WTC11 (cell line): ENCODE results near the gene UNKL. TPM values are rescaled to one million over a fixed set of nuclear protein-coding genes. Genes with fewer than 3 reads are reported as not detected.

Experiments used
- ATAC-seq: fragments of 200-7000 bp; cut with Tn5 transposase; 2 replicates; pipeline ENCODE4 v1.10.0; 2021; ENCODE audit warnings: mild to moderate bottlenecking, moderate library complexity
- CTCF ChIA-PET: fragments of 300-600 bp; sonication (Branson Sonifier 250); formaldehyde crosslinking; loops from one replicate; lab custom pipeline; 2021; ENCODE audit warnings: antibody characterized with exemption; lab: Charles Lee
- POLR2A ChIA-PET: fragments of 350-600 bp; sonication (Branson Sonifier 250); formaldehyde crosslinking; loops from one replicate; lab custom pipeline; 2021; ENCODE audit warnings: antibody characterized with exemption; lab: Charles Lee
- DNase-seq: peaks from one replicate; pipeline ENCODE4 v3.0.0; 2021; ENCODE audit warnings: low spot score
- H3K27ac Mint-ChIP-seq: 2 replicates; pipeline ENCODE4 v1.8.0; 2021; ENCODE audit warnings: mixed read lengths
- H3K27me3 Mint-ChIP-seq: 2 replicates; pipeline ENCODE4 v1.8.0; 2021; ENCODE audit warnings: low read depth, mild to moderate bottlenecking, moderate library complexity, mixed read lengths
- H3K36me3 Mint-ChIP-seq: 2 replicates; pipeline ENCODE4 v1.8.0; 2021; ENCODE audit warnings: mixed read lengths
- H3K4me1 Mint-ChIP-seq: 2 replicates; pipeline ENCODE4 v1.8.0; 2022; ENCODE audit warnings: mixed read lengths
- H3K4me3 Mint-ChIP-seq: 2 replicates; pipeline ENCODE4 v1.8.0; 2021; ENCODE audit warnings: mild to moderate bottlenecking, moderate library complexity, mixed read lengths
- H3K9me3 Mint-ChIP-seq: 2 replicates; pipeline ENCODE4 v1.8.0; 2021; ENCODE audit warnings: mixed read lengths
- E2F1 ChIP-seq: sonication (generic); formaldehyde crosslinking; IDR thresholded peaks from 2 replicates; pipeline ENCODE4 v1.8.0; 2022; ENCODE audit warnings: mild to moderate bottlenecking, missing genetic modification reagents
- ELF4 ChIP-seq: sonication (generic); formaldehyde crosslinking; IDR thresholded peaks from 2 replicates; pipeline ENCODE4 v1.8.1; 2022; ENCODE audit warnings: low read depth, mild to moderate bottlenecking, moderate library complexity, missing genetic modification reagents
- FOXJ3 ChIP-seq: sonication (generic); formaldehyde crosslinking; IDR thresholded peaks from 2 replicates; pipeline ENCODE4 v1.9.0; 2021; ENCODE audit warnings: missing genetic modification reagents, mild to moderate bottlenecking, borderline replicate concordance
- FOXK1 ChIP-seq: sonication (generic); formaldehyde crosslinking; IDR thresholded peaks from 2 replicates; pipeline ENCODE4 v1.8.0; 2022; ENCODE audit warnings: mild to moderate bottlenecking, moderate library complexity, missing genetic modification reagents
- GABPB1 ChIP-seq: sonication (generic); formaldehyde crosslinking; IDR thresholded peaks from 2 replicates; pipeline ENCODE4 v1.8.1; 2023; ENCODE audit warnings: mild to moderate bottlenecking, missing genetic modification reagents
- HMGA2 ChIP-seq: fragments of 250-450 bp; sonication (Bioruptor Pico); IDR thresholded peaks from 2 replicates; pipeline ENCODE4 v1.4.0; 2021; ENCODE audit warnings: mild to moderate bottlenecking, moderate library complexity
- JAZF1 ChIP-seq: fragments of 250-450 bp; sonication (Bioruptor Pico); IDR thresholded peaks from 2 replicates; pipeline ENCODE4 v1.9.0; 2021; ENCODE audit warnings: moderate library complexity, mild to moderate bottlenecking, inconsistent platforms
- MAX ChIP-seq: sonication (generic); formaldehyde crosslinking; IDR thresholded peaks from 2 replicates; pipeline ENCODE4 v1.8.0; 2022; ENCODE audit warnings: mild to moderate bottlenecking, missing genetic modification reagents
- MXD4 ChIP-seq: fragments of 250-450 bp; sonication (Bioruptor Pico); IDR thresholded peaks from 2 replicates; pipeline ENCODE4 v1.8.0; 2021; ENCODE audit warnings: mild to moderate bottlenecking, moderate library complexity, borderline replicate concordance
- MYBL2 ChIP-seq: sonication (generic); formaldehyde crosslinking; IDR thresholded peaks from 2 replicates; pipeline ENCODE4 v1.8.1; 2023; ENCODE audit warnings: mild to moderate bottlenecking, moderate library complexity, missing genetic modification reagents
- NFATC4 ChIP-seq: fragments of 250-450 bp; sonication (Bioruptor Pico); IDR thresholded peaks from 2 replicates; pipeline ENCODE4 v1.9.0; 2021; ENCODE audit warnings: mild to moderate bottlenecking
- NFE2L1 ChIP-seq: sonication (generic); formaldehyde crosslinking; IDR thresholded peaks from 2 replicates; pipeline ENCODE4 v1.8.1; 2023; ENCODE audit warnings: missing genetic modification reagents
- NFYB ChIP-seq: sonication (generic); formaldehyde crosslinking; conservative IDR thresholded peaks from 2 replicates; pipeline ENCODE4 v1.8.0; 2022; ENCODE audit warnings: low read depth, missing genetic modification reagents
- PREB ChIP-seq: sonication (generic); formaldehyde crosslinking; IDR thresholded peaks from 2 replicates; pipeline ENCODE4 v1.8.1; 2022; ENCODE audit warnings: mild to moderate bottlenecking, missing genetic modification reagents, moderate library complexity, borderline replicate concordance
- SMAD3 ChIP-seq: sonication (generic); formaldehyde crosslinking; IDR thresholded peaks from 2 replicates; pipeline ENCODE4 v1.8.0; 2022; ENCODE audit warnings: missing genetic modification reagents, mild to moderate bottlenecking, borderline replicate concordance
- SOX15 ChIP-seq: fragments of 250-450 bp; sonication (Bioruptor Pico); IDR thresholded peaks from 2 replicates; pipeline ENCODE4 v1.9.0; 2021; ENCODE audit warnings: mild to moderate bottlenecking
- SP1 ChIP-seq: sonication (generic); formaldehyde crosslinking; conservative IDR thresholded peaks from 2 replicates; pipeline ENCODE4 v1.8.1; 2022; ENCODE audit warnings: missing genetic modification reagents
- STAT6 ChIP-seq: sonication (generic); formaldehyde crosslinking; conservative IDR thresholded peaks from 2 replicates; pipeline ENCODE4 v1.8.1; 2023; ENCODE audit warnings: mild to moderate bottlenecking, low read depth, missing genetic modification reagents, moderate library complexity
- TP53 ChIP-seq: sonication (generic); formaldehyde crosslinking; IDR thresholded peaks from 2 replicates; pipeline ENCODE4 v1.8.1; 2023; ENCODE audit warnings: mild to moderate bottlenecking, missing genetic modification reagents
- ZNF317 ChIP-seq: sonication (generic); formaldehyde crosslinking; IDR thresholded peaks from 2 replicates; pipeline ENCODE4 v1.8.1; 2023; ENCODE audit warnings: low read depth, mild to moderate bottlenecking, moderate library complexity, missing genetic modification reagents, borderline replicate concordance
- ZSCAN18 ChIP-seq: fragments of 250-450 bp; sonication (Bioruptor Pico); IDR thresholded peaks from 2 replicates; pipeline ENCODE4 v2.1.2; 2022; ENCODE audit warnings: mild to moderate bottlenecking, moderate library complexity
- total RNA-seq: library from RNA; stranded (reverse); gene quantifications from 3 replicates; pipeline ENCODE4 v1.2.3, GENCODE V29; 2021
- TF ChIP-seq, protein P1 (sequence below): sonication (generic); formaldehyde crosslinking; IDR thresholded peaks from 2 replicates; pipeline ENCODE4 v1.8.1; 2023; ENCODE audit warnings: mild to moderate bottlenecking, missing genetic modification reagents, moderate library complexity
- TF ChIP-seq, protein P2 (sequence below): sonication (generic); formaldehyde crosslinking; IDR thresholded peaks from 2 replicates; pipeline ENCODE4 v1.8.1; 2022; ENCODE audit warnings: missing genetic modification reagents, borderline replicate concordance

The UNKL gene
- total RNA-seq, 1 experiment from 2014 or later, result 53.3 TPM

DNA sequence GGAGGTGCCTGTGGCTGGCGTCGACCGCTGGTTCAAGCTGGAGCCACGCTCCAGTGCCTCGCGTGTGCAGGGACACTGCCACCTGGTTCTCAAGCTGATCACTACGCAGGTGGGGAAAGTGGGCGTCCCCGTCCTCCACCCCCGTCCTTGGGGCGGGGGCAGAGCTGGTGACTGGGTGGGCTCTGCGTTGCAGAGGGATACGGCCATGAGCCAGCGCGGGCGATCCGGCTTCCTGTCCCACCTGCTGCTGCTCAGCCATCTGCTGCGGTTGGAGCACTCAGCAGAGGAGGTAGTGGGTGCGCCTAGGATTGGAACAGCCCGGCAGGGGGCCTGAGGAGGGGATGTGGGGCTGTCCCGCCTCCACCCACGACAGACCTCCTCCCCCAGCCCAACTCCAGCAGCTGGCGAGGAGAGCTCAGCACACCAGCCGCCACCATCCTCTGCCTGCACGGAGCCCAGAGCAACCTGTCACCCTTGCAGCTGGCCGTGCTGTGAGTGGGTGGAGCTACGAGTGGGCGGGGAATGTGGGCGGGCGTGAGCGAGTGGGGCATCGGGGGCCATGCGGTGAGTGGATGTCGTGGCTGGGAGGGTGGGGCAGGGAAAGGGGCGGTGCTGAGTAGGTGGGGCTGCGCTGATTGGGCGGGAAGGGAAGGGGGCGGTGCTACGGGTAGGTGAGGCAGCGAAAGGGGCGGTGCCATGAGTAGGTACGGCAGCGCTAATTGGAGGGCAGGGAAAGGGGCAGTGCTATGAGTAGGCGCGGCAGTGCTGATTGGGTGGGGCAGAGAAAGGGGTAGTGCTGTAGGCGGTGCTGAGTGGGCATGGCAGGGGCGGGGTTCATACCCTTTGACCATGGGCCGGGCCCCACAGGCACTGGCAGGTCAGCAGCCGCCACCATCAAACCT lies 71.7 kb downstream of the UNKL start:
- no peaks in the 10 kb centered on the region for H3K9me3 Mint-ChIP-seq
- POLR2A ChIA-PET, result interaction anchor here (1.0 to 1.8 kb wide), 4 partner anchors 10 to 78 kb away, joined by 3 to 6 read pairs (median 4); partner anchors contain the start of genes BAIAP3, UBE2I and UQCC4
- peak; percentile 98 for DNase-seq
- no peaks in the 10 kb centered on the region; the same call in 1 of the 2 replicates for H3K27me3 Mint-ChIP-seq
- peak; percentile 98 for ATAC-seq
- TF ChIP-seq STAT6 (CRISPR knock-in tag) (no peak), E2F1 (CRISPR knock-in tag) (no peak), ZNF317 (no peak), FOXJ3 (CRISPR knock-in tag) (no peak), MXD4 (CRISPR knock-in tag) (no peak), PREB (no peak), NFATC4 (CRISPR knock-in tag) (no peak), NFYB (peak; percentile 77), HMGA2 (CRISPR knock-in tag) (no peak), GABPB1 (CRISPR knock-in tag) (0 out of 2 replicates have a peak, but pooled peaks have one; percentile 11), ZSCAN18 (no peak), MAX (CRISPR knock-in tag) (0 out of 2 replicates have a peak, but pooled peaks have one; percentile 37), SMAD3 (CRISPR knock-in tag) (no peak), SP1 (CRISPR knock-in tag) (peak; percentile 98), JAZF1 (CRISPR knock-in tag) (no peak), FOXK1 (no peak), SOX15 (CRISPR knock-in tag) (no peak), ELF4 (CRISPR knock-in tag) (no peak), TP53 (CRISPR knock-in tag) (no peak), NFE2L1 (CRISPR knock-in tag) (no peak), MYBL2 (CRISPR knock-in tag) (no peak)
- TF ChIP-seq, protein P1, sequence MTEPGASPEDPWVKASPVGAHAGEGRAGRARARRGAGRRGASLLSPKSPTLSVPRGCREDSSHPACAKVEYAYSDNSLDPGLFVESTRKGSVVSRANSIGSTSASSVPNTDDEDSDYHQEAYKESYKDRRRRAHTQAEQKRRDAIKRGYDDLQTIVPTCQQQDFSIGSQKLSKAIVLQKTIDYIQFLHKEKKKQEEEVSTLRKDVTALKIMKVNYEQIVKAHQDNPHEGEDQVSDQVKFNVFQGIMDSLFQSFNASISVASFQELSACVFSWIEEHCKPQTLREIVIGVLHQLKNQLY (CRISPR knock-in tag), result no peak
- TF ChIP-seq, protein P2, sequence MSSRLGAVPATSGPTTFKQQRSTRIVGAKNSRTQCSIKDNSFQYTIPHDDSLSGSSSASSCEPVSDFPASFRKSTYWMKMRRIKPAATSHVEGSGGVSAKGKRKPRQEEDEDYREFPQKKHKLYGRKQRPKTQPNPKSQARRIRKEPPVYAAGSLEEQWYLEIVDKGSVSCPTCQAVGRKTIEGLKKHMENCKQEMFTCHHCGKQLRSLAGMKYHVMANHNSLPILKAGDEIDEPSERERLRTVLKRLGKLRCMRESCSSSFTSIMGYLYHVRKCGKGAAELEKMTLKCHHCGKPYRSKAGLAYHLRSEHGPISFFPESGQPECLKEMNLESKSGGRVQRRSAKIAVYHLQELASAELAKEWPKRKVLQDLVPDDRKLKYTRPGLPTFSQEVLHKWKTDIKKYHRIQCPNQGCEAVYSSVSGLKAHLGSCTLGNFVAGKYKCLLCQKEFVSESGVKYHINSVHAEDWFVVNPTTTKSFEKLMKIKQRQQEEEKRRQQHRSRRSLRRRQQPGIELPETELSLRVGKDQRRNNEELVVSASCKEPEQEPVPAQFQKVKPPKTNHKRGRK, result no peak
- peaks cover 4% of the 10 kb centered on the region for H3K4me1 Mint-ChIP-seq
- H3K27ac Mint-ChIP-seq, result peak overlapping the region; percentile 36; the same call in 1 of the 2 replicates
- H3K36me3 Mint-ChIP-seq, result no peaks in the 10 kb centered on the region
- CTCF ChIA-PET, result interaction anchor here (0.6 to 2.1 kb wide), 14 partner anchors 7 to 430 kb away, joined by 3 to 16 read pairs (median 4); partner anchors contain the start of genes BAIAP3, EME2, MAPK8IP3 and MRPS34
- H3K4me3 Mint-ChIP-seq, result peak overlapping the region; percentile 71
